ENCODE data around the gene SHPK. TPM values are rescaled to one million over a fixed set of nuclear protein-coding genes. Genes with fewer than 3 reads are reported as not detected.

The SHPK gene, protein sequence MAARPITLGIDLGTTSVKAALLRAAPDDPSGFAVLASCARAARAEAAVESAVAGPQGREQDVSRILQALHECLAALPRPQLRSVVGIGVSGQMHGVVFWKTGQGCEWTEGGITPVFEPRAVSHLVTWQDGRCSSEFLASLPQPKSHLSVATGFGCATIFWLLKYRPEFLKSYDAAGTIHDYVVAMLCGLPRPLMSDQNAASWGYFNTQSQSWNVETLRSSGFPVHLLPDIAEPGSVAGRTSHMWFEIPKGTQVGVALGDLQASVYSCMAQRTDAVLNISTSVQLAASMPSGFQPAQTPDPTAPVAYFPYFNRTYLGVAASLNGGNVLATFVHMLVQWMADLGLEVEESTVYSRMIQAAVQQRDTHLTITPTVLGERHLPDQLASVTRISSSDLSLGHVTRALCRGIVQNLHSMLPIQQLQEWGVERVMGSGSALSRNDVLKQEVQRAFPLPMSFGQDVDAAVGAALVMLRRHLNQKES
- total RNA-seq = 10 to 100 TPM; 10.5 to 25.1 (median 12.4) TPM

DNA sequence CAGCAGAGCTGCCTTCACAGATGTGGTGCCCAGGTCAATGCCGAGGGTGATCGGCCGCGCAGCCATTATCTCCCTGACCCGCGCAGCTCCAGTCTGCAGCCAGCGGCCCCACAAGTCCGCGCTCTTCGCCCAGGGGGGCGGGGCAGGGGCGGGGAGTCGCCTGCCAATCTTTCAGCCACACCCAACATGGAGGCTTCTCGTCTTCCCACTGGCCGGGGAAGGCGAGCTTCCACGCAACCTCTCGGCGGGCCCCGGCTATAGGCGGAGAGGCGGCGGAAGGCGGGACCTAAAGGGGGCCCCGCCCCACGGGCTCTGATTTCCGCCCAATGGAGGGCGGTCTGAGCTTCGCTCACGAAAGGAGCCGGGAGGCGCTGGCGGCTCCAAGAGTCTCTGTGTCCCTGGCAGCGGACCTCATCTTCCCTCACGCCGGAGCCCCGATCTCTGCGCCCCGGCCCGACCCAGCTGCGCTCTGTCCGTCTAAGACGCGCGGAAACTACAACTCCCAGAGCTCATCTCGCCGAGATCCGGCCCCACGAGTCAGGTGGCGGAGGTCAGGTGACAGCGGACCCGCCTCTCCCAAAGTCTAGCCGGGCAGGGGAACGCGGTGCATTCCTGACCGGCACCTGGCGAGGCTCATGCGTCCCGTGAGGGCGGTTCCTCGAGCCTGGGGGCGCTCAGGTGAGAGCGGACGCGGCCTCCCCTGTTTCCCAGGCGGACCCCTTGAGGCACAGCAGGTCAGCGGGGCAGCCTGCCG, at the start of gene SHPK, which contains the start of gene CTNS:
Gene SHPK (minus strand): TSS at position 97 of the 754 bp plus-strand sequence. CDS start 31 bp downstream, at position 66.
Gene CTNS (plus strand): TSS at position 607 of the 754 bp plus-strand sequence. CDS start 3,447 bp downstream, outside the sequence.
- no peaks in the 10 kb centered on the region for H3K9me3 ChIP-seq
- WGBS, 2 donors = 0 to 1% methylated on average over 27 to 40 of the region's 68 CpGs
- H3K4me3 ChIP-seq = peak within 1 kb of the TSS; percentile 88 to 100 (median 99)
- peak within 1 kb of the TSS; percentile 97 to 99 (median 98) for H3K27ac ChIP-seq
- no peaks in the 10 kb centered on the region for H3K27me3 ChIP-seq
- peaks cover 23 to 66% (median 30%) of the 10 kb centered on the region in 4 donors for H3K4me1 ChIP-seq
- ATAC-seq (ENCODE audit: low FRiP score in 2 of 2) (peak; percentile 99), DNase-seq (peak; percentile 98 to 99)
- no peak for TF ChIP-seq EP300 (IDR thresholded peaks at IDR 0.05)
- peak in 3 of 4 donors; percentile 48 to 72 (median 66) for TF ChIP-seq POLR2A (IDR thresholded peaks at IDR 0.05)
- peak; percentile 85 to 86 for TF ChIP-seq POLR2AphosphoS5 (IDR thresholded peaks at IDR 0.05)
- TF ChIP-seq, protein P1, sequence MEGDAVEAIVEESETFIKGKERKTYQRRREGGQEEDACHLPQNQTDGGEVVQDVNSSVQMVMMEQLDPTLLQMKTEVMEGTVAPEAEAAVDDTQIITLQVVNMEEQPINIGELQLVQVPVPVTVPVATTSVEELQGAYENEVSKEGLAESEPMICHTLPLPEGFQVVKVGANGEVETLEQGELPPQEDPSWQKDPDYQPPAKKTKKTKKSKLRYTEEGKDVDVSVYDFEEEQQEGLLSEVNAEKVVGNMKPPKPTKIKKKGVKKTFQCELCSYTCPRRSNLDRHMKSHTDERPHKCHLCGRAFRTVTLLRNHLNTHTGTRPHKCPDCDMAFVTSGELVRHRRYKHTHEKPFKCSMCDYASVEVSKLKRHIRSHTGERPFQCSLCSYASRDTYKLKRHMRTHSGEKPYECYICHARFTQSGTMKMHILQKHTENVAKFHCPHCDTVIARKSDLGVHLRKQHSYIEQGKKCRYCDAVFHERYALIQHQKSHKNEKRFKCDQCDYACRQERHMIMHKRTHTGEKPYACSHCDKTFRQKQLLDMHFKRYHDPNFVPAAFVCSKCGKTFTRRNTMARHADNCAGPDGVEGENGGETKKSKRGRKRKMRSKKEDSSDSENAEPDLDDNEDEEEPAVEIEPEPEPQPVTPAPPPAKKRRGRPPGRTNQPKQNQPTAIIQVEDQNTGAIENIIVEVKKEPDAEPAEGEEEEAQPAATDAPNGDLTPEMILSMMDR (IDR thresholded peaks at IDR 0.05) = peak in 1 of 6 experiments; percentile 28
- peaks cover 0 to 9% (median 0%) of the 10 kb centered on the region in 4 donors for H3K36me3 ChIP-seq

DNA sequence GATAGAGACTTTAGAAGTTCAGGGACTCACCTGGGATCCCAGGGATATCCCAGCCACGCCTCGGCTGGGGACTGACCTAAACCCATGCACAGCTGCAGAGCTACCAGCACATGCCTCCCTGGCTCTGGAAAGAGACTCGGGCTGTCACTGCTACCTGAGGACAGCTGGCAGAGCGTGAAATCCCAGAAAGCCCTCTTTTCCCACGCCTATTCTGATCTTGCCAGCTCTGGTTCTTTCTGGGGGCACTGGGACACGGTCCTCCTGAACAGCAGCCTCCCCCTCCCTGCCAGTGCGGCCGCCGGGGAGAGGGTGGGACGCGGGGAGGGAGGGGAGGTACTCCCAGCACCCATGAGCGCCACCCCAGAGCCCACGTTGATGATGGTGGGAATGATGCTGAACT, 49.1 kb upstream of the SHPK start:
- H3K27ac ChIP-seq = no peak overlapping the region
- WGBS, 2 donors = 47 to 51% methylated on average over 3 to 7 of the region's 13 CpGs
- DNase-seq (peak in 1 of 2 donors; percentile 69), ATAC-seq (ENCODE audit: low FRiP score in 2 of 2) (no peak)
- H3K9me3 ChIP-seq = no peaks in the 10 kb centered on the region
- TF ChIP-seq POLR2AphosphoS5 (IDR thresholded peaks at IDR 0.05) (no peak), EP300 (IDR thresholded peaks at IDR 0.05) (no peak), POLR2A (IDR thresholded peaks at IDR 0.05) (no peak)
- H3K4me3 ChIP-seq = no peak overlapping the region
- H3K4me1 ChIP-seq = no peaks in the 10 kb centered on the region
- H3K36me3 ChIP-seq = no peaks in the 10 kb centered on the region
- peaks cover 0 to 8% (median 2%) of the 10 kb centered on the region in 4 donors for H3K27me3 ChIP-seq

DNA sequence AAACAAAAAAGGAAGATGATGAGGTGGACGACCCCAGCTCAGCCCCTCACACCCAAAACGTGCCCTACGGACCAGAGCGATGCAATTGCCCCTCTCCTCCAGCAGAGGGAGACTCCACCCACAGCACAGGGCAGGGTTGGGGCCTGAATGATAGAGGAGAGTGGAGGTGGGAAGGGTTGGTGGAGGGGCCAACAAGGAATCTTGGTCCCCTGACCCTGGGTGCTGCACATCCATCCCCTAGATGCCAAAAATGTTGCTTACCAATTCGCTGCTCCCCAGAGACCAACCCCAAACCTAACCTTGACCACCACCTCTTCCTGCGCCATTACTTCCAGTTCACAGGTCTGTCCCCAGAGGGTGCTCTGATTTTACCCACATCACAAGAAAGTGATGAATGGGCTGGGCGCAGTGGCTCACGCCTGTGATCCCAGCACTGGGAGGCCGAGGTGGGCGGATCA, 47.0 kb upstream of the SHPK start:
- TF ChIP-seq POLR2A (IDR thresholded peaks at IDR 0.05) (no peak), EP300 (IDR thresholded peaks at IDR 0.05) (no peak), POLR2AphosphoS5 (IDR thresholded peaks at IDR 0.05) (no peak)
- TF ChIP-seq, protein P1 (IDR thresholded peaks at IDR 0.05) = peak; percentile 80 to 88 (median 84)
- peak; percentile 86 to 88 for ATAC-seq (ENCODE audit: low FRiP score in 2 of 2)
- Histone ChIP-seq H3K4me3 (no peak overlapping the region), H3K36me3 (no peaks in the 10 kb centered on the region), H3K27me3 (peaks cover 0 to 5% (median 2%) of the 10 kb centered on the region in 4 donors), H3K27ac (no peak overlapping the region), H3K4me1 (no peaks in the 10 kb centered on the region), H3K9me3 (no peaks in the 10 kb centered on the region)
- 30 to 35% methylated on average over 10 of the region's 10 CpGs for WGBS, 2 donors
- DNase-seq = no peak

DNA sequence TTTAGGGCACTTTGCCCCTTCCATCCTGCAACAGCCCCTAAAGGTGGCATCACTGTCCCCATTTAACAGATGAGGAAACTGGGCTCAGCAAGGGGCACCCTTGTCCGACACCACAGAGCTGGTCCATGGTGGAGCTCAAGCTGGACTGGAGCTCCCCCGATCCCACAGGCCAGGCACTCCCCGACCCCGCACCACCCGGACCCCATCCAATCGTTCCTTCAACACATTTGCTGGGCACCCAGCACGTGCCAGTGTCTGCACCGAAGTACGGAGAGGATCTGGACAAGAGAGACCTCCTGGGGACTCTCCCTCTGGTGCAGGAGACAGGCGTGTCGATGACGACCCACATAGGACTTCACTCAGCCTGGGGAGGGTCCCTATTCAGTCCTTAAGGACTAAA, 46.0 kb upstream of the SHPK start:
- H3K27ac ChIP-seq = no peak overlapping the region
- DNase-seq = peak in 1 of 2 donors; percentile 29

More for the DNA sequence above, 46.0 kb upstream of the SHPK start:
- ATAC-seq (ENCODE audit: low FRiP score in 2 of 2) = no peak
- Histone ChIP-seq H3K4me1 (no peaks in the 10 kb centered on the region), H3K36me3 (no peaks in the 10 kb centered on the region), H3K4me3 (no peak overlapping the region), H3K27me3 (peaks cover 0 to 4% (median 2%) of the 10 kb centered on the region in 4 donors), H3K9me3 (no peaks in the 10 kb centered on the region)
- TF ChIP-seq EP300 (IDR thresholded peaks at IDR 0.05) (no peak), POLR2AphosphoS5 (IDR thresholded peaks at IDR 0.05) (no peak)
- TF ChIP-seq, protein P1 (IDR thresholded peaks at IDR 0.05) = no peak
- WGBS, 2 donors = 80 to 89% methylated on average over 10 to 12 of the region's 12 CpGs

Measured in upper lobe of left lung (tissue), 6 donors.